ENCODE measurements around the gene TMEM101. TPM values are rescaled to one million over a fixed set of nuclear protein-coding genes. Genes with fewer than 3 reads are reported as not detected.

TMEM101 gene
- total RNA-seq, 2 experiments from 2014 or later, result 26.5 to 27.2 TPM

DNA sequence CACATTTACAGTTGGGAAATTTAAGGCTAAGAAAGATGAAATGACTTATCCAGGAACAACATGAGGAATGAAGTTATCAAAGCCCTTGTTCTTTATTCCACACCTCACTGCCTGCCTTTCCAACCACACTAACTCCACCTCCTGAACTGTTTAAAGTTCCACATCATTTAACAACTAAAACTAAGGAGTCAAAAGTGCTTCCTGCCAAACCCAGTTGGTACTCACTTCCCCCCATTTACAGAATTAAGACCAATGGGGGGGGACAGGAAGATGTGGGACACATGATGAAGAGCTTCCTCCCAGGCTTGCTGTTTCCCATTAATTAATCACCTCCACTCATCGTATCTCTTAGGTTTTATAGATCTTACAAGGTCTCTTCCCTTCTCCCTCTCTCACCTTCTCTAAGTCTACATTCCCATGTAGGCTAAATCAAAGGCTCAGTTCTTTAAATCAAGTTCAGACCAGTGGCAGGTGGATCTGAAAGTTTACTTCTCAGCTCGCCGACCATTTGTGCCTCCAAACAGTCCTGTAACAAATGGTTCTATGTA, 19.2 kb upstream of the TMEM101 start:
- Histone ChIP-seq H3K4me3 (ENCODE audit: low read depth, low read length, poor library complexity, severe bottlenecking) (no peak overlapping the region), H3K79me2 (ENCODE audit: insufficient read depth, low read depth, low read length) (no peaks in the 10 kb centered on the region), H3K4me1 (ENCODE audit: insufficient read depth, low read length, poor library complexity, severe bottlenecking) (peaks cover 5% of the 10 kb centered on the region), H3K27ac (ENCODE audit: low read depth, low read length, poor library complexity, severe bottlenecking) (no peak overlapping the region), H3K9me3 (ENCODE audit: low read length) (no peaks in the 10 kb centered on the region), H4K20me1 (ENCODE audit: insufficient read depth, low read length) (no peaks in the 10 kb centered on the region), H3K4me2 (ENCODE audit: low read length) (no peak overlapping the region), H3K36me3 (ENCODE audit: insufficient read depth, low read length) (peaks cover 67% of the 10 kb centered on the region), H2AFZ (ENCODE audit: low read length) (no peak overlapping the region), H3K9me2 (ENCODE audit: insufficient read depth, low read length) (no peaks in the 10 kb centered on the region)
- ChIA-PET CTCF (ENCODE audit: unreplicated experiment) (no interaction called here), POLR2A (no interaction called here)
- DNase-seq (ENCODE audit: low spot score), result no peak
- TF ChIP-seq EZH2phosphoT487 (IDR thresholded peaks at IDR 0.05; ENCODE audit: borderline replicate concordance, low read depth, low read length), result no peak
- TF ChIP-seq, protein P1, sequence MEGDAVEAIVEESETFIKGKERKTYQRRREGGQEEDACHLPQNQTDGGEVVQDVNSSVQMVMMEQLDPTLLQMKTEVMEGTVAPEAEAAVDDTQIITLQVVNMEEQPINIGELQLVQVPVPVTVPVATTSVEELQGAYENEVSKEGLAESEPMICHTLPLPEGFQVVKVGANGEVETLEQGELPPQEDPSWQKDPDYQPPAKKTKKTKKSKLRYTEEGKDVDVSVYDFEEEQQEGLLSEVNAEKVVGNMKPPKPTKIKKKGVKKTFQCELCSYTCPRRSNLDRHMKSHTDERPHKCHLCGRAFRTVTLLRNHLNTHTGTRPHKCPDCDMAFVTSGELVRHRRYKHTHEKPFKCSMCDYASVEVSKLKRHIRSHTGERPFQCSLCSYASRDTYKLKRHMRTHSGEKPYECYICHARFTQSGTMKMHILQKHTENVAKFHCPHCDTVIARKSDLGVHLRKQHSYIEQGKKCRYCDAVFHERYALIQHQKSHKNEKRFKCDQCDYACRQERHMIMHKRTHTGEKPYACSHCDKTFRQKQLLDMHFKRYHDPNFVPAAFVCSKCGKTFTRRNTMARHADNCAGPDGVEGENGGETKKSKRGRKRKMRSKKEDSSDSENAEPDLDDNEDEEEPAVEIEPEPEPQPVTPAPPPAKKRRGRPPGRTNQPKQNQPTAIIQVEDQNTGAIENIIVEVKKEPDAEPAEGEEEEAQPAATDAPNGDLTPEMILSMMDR (conservative IDR thresholded peaks at IDR 0.05; ENCODE audit: low read length), result no peak
- intact Hi-C loops (cut with micrococcal nuclease; ENCODE audit: unreplicated experiment), result no loop called here
- BruUV-seq (replicated peaks), result no TSS peak

DNA sequence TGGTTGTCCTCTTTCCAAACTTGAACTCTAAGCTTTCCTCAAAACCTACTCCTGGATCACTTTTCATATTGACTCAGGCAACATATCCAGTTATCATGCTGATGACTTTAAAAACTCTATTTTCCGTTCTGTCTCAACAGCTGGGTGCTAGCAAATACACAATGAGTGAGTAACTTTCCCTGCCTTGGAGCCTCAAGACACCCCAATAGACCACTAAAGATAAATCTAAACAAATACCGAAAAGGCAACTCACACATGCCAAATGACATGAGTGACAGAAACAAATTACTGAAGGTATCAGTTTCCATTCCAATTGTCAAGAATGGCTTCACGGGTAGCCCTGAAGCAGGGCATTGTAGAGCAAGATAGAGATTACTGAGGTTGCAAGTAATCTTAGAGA, 15.7 kb upstream of the TMEM101 start:
- no peaks in the 10 kb centered on the region for H3K79me2 ChIP-seq (ENCODE audit: insufficient read depth, low read depth, low read length)
- POLR2A ChIA-PET, result no interaction called here
- H3K36me3 ChIP-seq (ENCODE audit: insufficient read depth, low read length), result peaks cover 47% of the 10 kb centered on the region
- intact Hi-C loops (cut with micrococcal nuclease; ENCODE audit: unreplicated experiment), result no loop called here
- H2AFZ ChIP-seq (ENCODE audit: low read length), result no peak overlapping the region
- TF ChIP-seq, protein P1 (conservative IDR thresholded peaks at IDR 0.05; ENCODE audit: low read length), result no peak
- no peak for TF ChIP-seq EZH2phosphoT487 (IDR thresholded peaks at IDR 0.05; ENCODE audit: borderline replicate concordance, low read depth, low read length)
- H4K20me1 ChIP-seq (ENCODE audit: insufficient read depth, low read length), result no peaks in the 10 kb centered on the region
- no TSS peak for BruUV-seq (replicated peaks)
- CTCF ChIA-PET (ENCODE audit: unreplicated experiment), result no interaction called here
- H3K4me3 ChIP-seq (ENCODE audit: low read depth, low read length, poor library complexity, severe bottlenecking), result no peak overlapping the region
- H3K4me2 ChIP-seq (ENCODE audit: low read length), result no peak overlapping the region
- H3K4me1 ChIP-seq (ENCODE audit: insufficient read depth, low read length, poor library complexity, severe bottlenecking), result peaks cover 5% of the 10 kb centered on the region
- no peaks in the 10 kb centered on the region for H3K9me2 ChIP-seq (ENCODE audit: insufficient read depth, low read length)
- H3K9me3 ChIP-seq (ENCODE audit: low read length), result no peaks in the 10 kb centered on the region
- H3K27ac ChIP-seq (ENCODE audit: low read depth, low read length, poor library complexity, severe bottlenecking), result no peak overlapping the region
- DNase-seq (ENCODE audit: low spot score), result no peak

DNA sequence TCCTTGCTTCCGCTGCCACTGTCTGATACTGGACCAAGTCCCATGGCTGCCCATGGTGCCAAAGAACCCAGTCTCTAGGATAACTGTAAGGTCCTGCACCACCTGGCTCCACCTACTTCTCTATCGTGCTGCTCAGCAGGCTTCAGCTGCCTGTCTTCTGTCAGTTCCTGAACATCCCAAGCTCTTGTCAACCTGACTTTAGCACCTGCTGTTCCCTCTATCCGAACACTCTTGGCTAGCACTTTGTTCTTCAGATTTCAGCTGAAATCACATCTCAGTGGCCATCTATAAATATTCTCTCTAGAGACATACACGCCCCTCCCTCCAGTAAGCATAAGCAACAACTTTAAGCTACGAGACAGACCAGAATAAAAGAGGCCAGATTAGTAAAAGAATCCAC, 15.0 kb upstream of the TMEM101 start:
- Histone ChIP-seq H3K9me3 (ENCODE audit: low read length) (no peaks in the 10 kb centered on the region), H3K4me3 (ENCODE audit: low read depth, low read length, poor library complexity, severe bottlenecking) (no peak overlapping the region), H3K9me2 (ENCODE audit: insufficient read depth, low read length) (no peaks in the 10 kb centered on the region), H3K4me2 (ENCODE audit: low read length) (no peak overlapping the region), H3K79me2 (ENCODE audit: insufficient read depth, low read depth, low read length) (no peaks in the 10 kb centered on the region), H3K4me1 (ENCODE audit: insufficient read depth, low read length, poor library complexity, severe bottlenecking) (peaks cover 5% of the 10 kb centered on the region), H4K20me1 (ENCODE audit: insufficient read depth, low read length) (no peaks in the 10 kb centered on the region), H3K36me3 (ENCODE audit: insufficient read depth, low read length) (peaks cover 47% of the 10 kb centered on the region), H2AFZ (ENCODE audit: low read length) (no peak overlapping the region), H3K27ac (ENCODE audit: low read depth, low read length, poor library complexity, severe bottlenecking) (no peak overlapping the region)
- no TSS peak for BruUV-seq (replicated peaks)
- no peak for DNase-seq (ENCODE audit: low spot score)
- TF ChIP-seq EZH2phosphoT487 (IDR thresholded peaks at IDR 0.05; ENCODE audit: borderline replicate concordance, low read depth, low read length), result no peak
- TF ChIP-seq, protein P1 (conservative IDR thresholded peaks at IDR 0.05; ENCODE audit: low read length), result no peak
- intact Hi-C loops (cut with micrococcal nuclease; ENCODE audit: unreplicated experiment), result no loop called here
- POLR2A ChIA-PET, result no interaction called here
- CTCF ChIA-PET (ENCODE audit: unreplicated experiment), result no interaction called here

All from OCI-LY7 (cell line).